HepG2 (cell line): ENCODE results near the gene PDGFB. TPM values are rescaled to one million over a fixed set of nuclear protein-coding genes. Genes with fewer than 3 reads are reported as not detected.
A peak's percentile ranks its signal among the peaks of the same experiment; 100 is the strongest.

Experiments used
- ATAC-seq: fragments of 200-7000 bp; cut with Tn5 transposase; 3 replicates; pipeline ENCODE4 v1.9.1; 2020; ENCODE audit warnings: mild to moderate bottlenecking, moderate library complexity
- BruUV-seq: library from RNA; stranded (reverse); fragments of 400-500 nt; replicated peaks from 2 replicates; lab custom pipeline; 2021; lab: Mats Ljungman, UMichigan
- CTCF ChIA-PET: fragments of 300-600 bp; formaldehyde crosslinking; extraction: SDS; loops from one replicate; lab custom pipeline; 2021; ENCODE audit warnings: low total read pairs, inconsistent platforms, low intra/inter-chr PET ratio; lab: Yijun Ruan, JAX
- POLR2A ChIA-PET: fragments of 350-600 bp; sonication (Branson Sonifier 250); formaldehyde crosslinking; loops from one replicate; lab custom pipeline; 2020; ENCODE audit warnings: antibody characterized with exemption, inconsistent platforms; lab: Yijun Ruan, JAX
- DNase-seq: peaks from one replicate; pipeline ENCODE4 v3.0.0-alpha.2; 2015; ENCODE audit warnings: low spot score
- FAIRE-seq: peaks from 3 replicates; lab custom pipeline; 2011; peaks lifted over from hg19 to GRCh38; lab: Jason Lieb, UNC
- H2AFZ ChIP-seq: one replicate; pipeline ENCODE4 v1.6.1; 2011; ENCODE audit warnings: low read length, inconsistent platforms
- H3K27ac ChIP-seq: fragments of 300-600 bp; 3 replicates; pipeline ENCODE4 v1.8.0; 2011; ENCODE audit warnings: mixed run types, mild to moderate bottlenecking, mixed read lengths, low read length, inconsistent platforms; ENCODE audit not compliant: insufficient read depth; ENCODE audit errors: extremely low read length
- H3K27me3 ChIP-seq, 2 experiments: fragments of 200-600 bp in 1 of 2; 2 replicates in 1 of 2; 3 replicates in 1 of 2; pipeline versions ENCODE4 v1.6.0 to v1.8.0; 2011; ENCODE audit warnings: low read length in 2 of 2, mild to moderate bottlenecking in 2 of 2, moderate library complexity in 2 of 2, inconsistent platforms in 1 of 2; ENCODE audit not compliant: insufficient read depth in 2 of 2, control insufficient read depth in 1 of 2
- H3K36me3 ChIP-seq, 2 experiments: fragments of 200-600 bp in 1 of 2; replicated peaks in 1 of 2; 2 replicates in 1 of 2; 3 replicates in 1 of 2; pipeline versions ENCODE4 v1.5.1 to v1.8.0; 2011; ENCODE audit warnings: low read length in 2 of 2, inconsistent platforms in 1 of 2; ENCODE audit not compliant: insufficient read depth in 2 of 2, control insufficient read depth in 1 of 2
- H3K4me1 ChIP-seq: 2 replicates; pipeline ENCODE4 v1.5.1; 2012; ENCODE audit warnings: low read length, inconsistent platforms; ENCODE audit not compliant: insufficient read depth
- H3K4me2 ChIP-seq: 2 replicates; pipeline ENCODE4 v1.6.0; 2011; ENCODE audit warnings: low read depth, low read length, inconsistent platforms
- H3K4me3 ChIP-seq, 3 experiments: fragments of 200-600 bp in 1 of 3; sonication (generic), shearing (Covaris generic) in 1 of 3; replicated peaks in 1 of 3; 2 replicates each; pipeline ENCODE4 v1.5.1; 2011 to 2016; ENCODE audit warnings: low read length in 3 of 3, inconsistent platforms in 2 of 3, low read depth in 2 of 3, mild to moderate bottlenecking in 2 of 3, control low read depth in 1 of 3, mixed read lengths in 1 of 3; ENCODE audit not compliant: insufficient read depth in 1 of 3
- H3K79me2 ChIP-seq: one replicate; pipeline ENCODE4 v1.6.1; 2011; ENCODE audit warnings: low read length, inconsistent platforms; ENCODE audit not compliant: insufficient read depth
- H3K9ac ChIP-seq: 2 replicates; pipeline ENCODE4 v1.6.0; 2011; ENCODE audit warnings: mild to moderate bottlenecking, low read depth, low read length, inconsistent platforms; ENCODE audit not compliant: insufficient read depth
- H3K9me3 ChIP-seq: 2 replicates; pipeline ENCODE4 v1.5.1; 2012; ENCODE audit warnings: mild to moderate bottlenecking, low read length
- H4K20me1 ChIP-seq: 2 replicates; pipeline ENCODE4 v1.6.0; 2011; ENCODE audit warnings: inconsistent platforms, mild to moderate bottlenecking, low read length, moderate library complexity; ENCODE audit not compliant: insufficient read depth
- AGO2 ChIP-seq: fragments of 200-400 bp; formaldehyde crosslinking; optimal IDR thresholded peaks from 2 replicates; pipeline ENCODE3; 2017; ENCODE audit warnings: mild to moderate bottlenecking, low read depth, low read length, moderate library complexity
- CREB1 ChIP-seq, 2 experiments: fragments of 450-650 bp in 1 of 2; IDR thresholded peaks; 2 replicates each; pipeline ENCODE4 v1.6.1; 2016 to 2017; ENCODE audit warnings: control low read depth in 1 of 2, mild to moderate bottlenecking in 1 of 2, missing compliant biosample characterization in 1 of 2, missing genetic modification characterization in 1 of 2
- FOXK1 ChIP-seq: sonication (generic); formaldehyde crosslinking; IDR thresholded peaks from 2 replicates; pipeline ENCODE4 v1.4.0; 2020; ENCODE audit warnings: low read depth, missing genetic modification reagents, borderline replicate concordance
- GATAD2A ChIP-seq: IDR thresholded peaks from 2 replicates; pipeline ENCODE4 v1.6.1; 2016
- KDM1A ChIP-seq: IDR thresholded peaks from 2 replicates; pipeline ENCODE4 v1.6.1; 2016; ENCODE audit warnings: missing compliant biosample characterization
- MBD4 ChIP-seq: IDR thresholded peaks from 2 replicates; pipeline ENCODE4 v1.6.1; 2012; ENCODE audit warnings: low read length, inconsistent platforms, borderline replicate concordance
- MLX ChIP-seq: IDR thresholded peaks from 2 replicates; pipeline ENCODE4 v1.6.1; 2016
- POLR2AphosphoS2 ChIP-seq: IDR thresholded peaks from 2 replicates; pipeline ENCODE4 v1.6.1; 2011; ENCODE audit warnings: low read depth, low read length, improper control_type of control experiment
- RXRB ChIP-seq: IDR thresholded peaks from 2 replicates; pipeline ENCODE4 v1.6.1; 2016; ENCODE audit warnings: borderline replicate concordance, missing genetic modification reagents, missing compliant biosample characterization
- YY1 ChIP-seq: IDR thresholded peaks from 2 replicates; pipeline ENCODE4 v1.6.1; 2011; ENCODE audit warnings: low read length, low read depth, moderate library complexity, mild to moderate bottlenecking; ENCODE audit not compliant: insufficient read depth, insufficient replicate concordance
- ZEB1 ChIP-seq: IDR thresholded peaks from 2 replicates; pipeline ENCODE4 v1.6.1; 2012; ENCODE audit warnings: mild to moderate bottlenecking, low read depth, inconsistent platforms; ENCODE audit not compliant: insufficient replicate concordance
- ZFY ChIP-seq: sonication (generic); formaldehyde crosslinking; IDR thresholded peaks from 2 replicates; pipeline ENCODE4 v1.4.0; 2020; ENCODE audit warnings: missing genetic modification reagents
- ZIK1 ChIP-seq: sonication (generic); formaldehyde crosslinking; IDR thresholded peaks from 2 replicates; pipeline ENCODE4 v1.5.0; 2020; ENCODE audit warnings: mild to moderate bottlenecking, low read depth, missing genetic modification reagents, borderline replicate concordance
- ZNF143 ChIP-seq: sonication (generic); formaldehyde crosslinking; IDR thresholded peaks from 2 replicates; pipeline ENCODE4 v1.4.0; 2020; ENCODE audit warnings: missing genetic modification reagents
- ZNF232 ChIP-seq: sonication (generic); formaldehyde crosslinking; IDR thresholded peaks from 2 replicates; pipeline ENCODE4 v1.4.0; 2020; ENCODE audit warnings: missing genetic modification reagents, borderline replicate concordance
- ZNF329 ChIP-seq: sonication (generic); formaldehyde crosslinking; IDR thresholded peaks from 2 replicates; pipeline ENCODE4 v1.9.0; 2021; ENCODE audit warnings: low read depth, mild to moderate bottlenecking, missing genetic modification reagents
- ZNF530 ChIP-seq: sonication (generic); formaldehyde crosslinking; IDR thresholded peaks from 2 replicates; pipeline ENCODE4 v1.5.0; 2020; ENCODE audit warnings: low read depth, mild to moderate bottlenecking, missing genetic modification reagents
- ZNF703 ChIP-seq: sonication (generic); formaldehyde crosslinking; IDR thresholded peaks from 2 replicates; pipeline ENCODE4 v1.5.1; 2020; ENCODE audit warnings: missing genetic modification reagents, mild to moderate bottlenecking, moderate library complexity, borderline replicate concordance
- ZNF713 ChIP-seq: sonication (generic); formaldehyde crosslinking; IDR thresholded peaks from 2 replicates; pipeline ENCODE4 v1.4.0; 2020; ENCODE audit warnings: mild to moderate bottlenecking, missing genetic modification reagents
- ZNF850 ChIP-seq: sonication (generic); formaldehyde crosslinking; conservative IDR thresholded peaks from 2 replicates; pipeline ENCODE4 v1.9.0; 2021; ENCODE audit warnings: mild to moderate bottlenecking, missing genetic modification reagents
- WGBS: methylation state at CpG from one replicate; pipeline ENCODE4 v1.1.6; 2017; ENCODE audit warnings: low lambda C conversion rate; 5-methylcytosine and 5-hydroxymethylcytosine counted together
- in situ Hi-C: cut with HindIII; loops from 2 replicates; pipeline ENCODE4 v1.10.0; 2017; ENCODE audit warnings: low pct_unique_long_range_greater_than_20kb; ENCODE audit not compliant: extremely low pct_ligation_motif_present
- intact Hi-C: fragments of 100-400 bp; cut with micrococcal nuclease; formaldehyde crosslinking; loops from one replicate; pipeline ENCODE4 v1.10.0; 2022; ENCODE audit not compliant: unreplicated experiment
- polyA plus RNA-seq, 8 experiments: library from polyadenylated mRNA; depleted of rRNA in 3 of 8; stranded (reverse) in 7 of 8; unstranded in 1 of 8; fragments of >200 nt; fragmentation: Illumina TruSeq in 4 of 8; extraction: Trizol in 4 of 8; gene quantifications; 2 replicates each; pipeline versions ENCODE4 v1.2.1 to v1.2.3, GENCODE V29; 2011 to 2016; ENCODE audit warnings: low read depth in 4 of 8, missing spikeins in 1 of 8, mixed read lengths in 1 of 8; ENCODE audit not compliant: insufficient read depth in 1 of 8
- total RNA-seq, 5 experiments: library from RNA; depleted of rRNA; stranded (reverse); fragments of >200 nt; fragmentation: Illumina TruSeq; extraction: Trizol; gene quantifications; 2 replicates each; pipeline ENCODE4 v1.2.3, GENCODE V29; 2016; ENCODE audit warnings: low read depth in 1 of 5

PDGFB gene
- total and polyA plus RNA-seq, 2 of the 13 experiments (the other 11 are each of a cell fraction or from before 2014, with no cell fraction given): 1.4 to 10.1 TPM

- TF ChIP-seq CREB1 (IDR thresholded peaks at IDR 0.05): no peak
- no peak for TF ChIP-seq CREB1 (CRISPR knock-in tag; IDR thresholded peaks at IDR 0.05)
- no peak for TF ChIP-seq ZNF232 (CRISPR knock-in tag)
- TF ChIP-seq YY1: no peak
- TF ChIP-seq ZNF143 (CRISPR knock-in tag): no peak
- TF ChIP-seq ZIK1: no peak
- TF ChIP-seq ZEB1: no peak
These were observed 69.2 kb downstream of the PDGFB start (continued) for GRCh38 chr22:39175353-39176142.

GRCh38 chr22:39174498-39175352, 70.1 kb downstream of the PDGFB start:
- ATAC-seq (peak; percentile 50), DNase-seq (peak; percentile 93), FAIRE-seq (no peak)
- intact Hi-C loops (loop anchor here (5.0 to 10.0 kb wide), 3 partner anchors 38 to 118 kb away; partner anchors contain the start of gene PDGFB), in situ Hi-C loops (loop anchor here (5.0 kb wide), 2 partner anchors 68 to 138 kb away; partner anchors contain the start of gene PDGFB)
- no peaks in the 10 kb centered on the region for H4K20me1 ChIP-seq
- WGBS: 8% methylated on average over 22 of the region's 22 CpGs
- peak overlapping the region; percentile 68 for H3K9ac ChIP-seq
- H3K4me2 ChIP-seq: peak overlapping the region; percentile 73
- peak overlapping the region; percentile 64 for H3K27ac ChIP-seq
- H3K36me3 ChIP-seq: no peaks in the 10 kb centered on the region
- no peaks in the 10 kb centered on the region for H3K9me3 ChIP-seq
- peak overlapping the region; percentile 18 to 41 (median 21); a peak in 4 of 6 replicates for H3K4me3 ChIP-seq
- no TSS peak for BruUV-seq
- no peaks in the 10 kb centered on the region for H3K79me2 ChIP-seq
- peaks cover 87% of the 10 kb centered on the region for H3K4me1 ChIP-seq
- no peak overlapping the region for H2AFZ ChIP-seq
- ChIA-PET POLR2A (interaction anchor here (0.7 to 6.1 kb wide), 5 partner anchors 10 to 143 kb away, joined by 3 to 72 read pairs (median 7); partner anchors contain the start of gene RPL3), CTCF (no interaction called here)
- H3K27me3 ChIP-seq: no peaks in the 10 kb centered on the region; a peak in 1 of 5 replicates
- no peak for TF ChIP-seq POLR2AphosphoS2
- peak; percentile 48; the same call in 1 of the 2 replicates for TF ChIP-seq ZFY (CRISPR knock-in tag)
- TF ChIP-seq RXRB: peak; percentile 95
- peak; percentile 97; the same call in 1 of the 2 replicates for TF ChIP-seq FOXK1 (CRISPR knock-in tag)
- TF ChIP-seq AGO2: no peak
- no peak for TF ChIP-seq ZNF713 (CRISPR knock-in tag)
- no peak for TF ChIP-seq ZNF530 (CRISPR knock-in tag)
- TF ChIP-seq MBD4: no peak
- TF ChIP-seq ZNF329 (CRISPR knock-in tag): 0 out of 2 replicates have a peak, but pooled peaks have one; percentile 42
- TF ChIP-seq ZNF850 (CRISPR knock-in tag): no peak
- no peak for TF ChIP-seq KDM1A (CRISPR knock-in tag)
- TF ChIP-seq GATAD2A (CRISPR knock-in tag): peak; percentile 90
- no peak for TF ChIP-seq ZNF703 (CRISPR knock-in tag)
- peak; percentile 62; the same call in 1 of the 2 replicates for TF ChIP-seq MLX
